Measurements from ENCODE around the gene RPS6KA5.

RPS6KA5 gene

GRCh38 chr14:90819734-90820393 is 240.6 kb downstream of the RPS6KA5 start:
- Histone ChIP-seq H3K9ac (ENCODE audit: low read length) (no peak overlapping the region), H3K27me3 (ENCODE audit: control insufficient read depth in 1 of 2, insufficient read depth in 2 of 2, low read length in 2 of 2) (no peaks in the 10 kb centered on the region), H3K4me1 (ENCODE audit: insufficient read depth, low read length) (peaks cover 6% of the 10 kb centered on the region), H3K27ac (ENCODE audit: low read depth, low read length) (no peak overlapping the region), H3K36me3 (ENCODE audit: insufficient read depth, low read length) (no peaks in the 10 kb centered on the region), H3K9me3 (ENCODE audit: low read length) (no peaks in the 10 kb centered on the region), H3K4me3 (ENCODE audit: low read depth in 1 of 2, low read length in 2 of 2) (no peak overlapping the region)

- peaks cover 16% of the 10 kb centered on the region for H3K4me1 ChIP-seq (ENCODE audit: insufficient read depth, low read length)
- no peaks in the 10 kb centered on the region for H3K9me3 ChIP-seq (ENCODE audit: low read length)
- no peak overlapping the region for H3K9ac ChIP-seq (ENCODE audit: low read length)
- no peak overlapping the region for H3K27ac ChIP-seq (ENCODE audit: low read depth, low read length)
- H3K4me3 ChIP-seq (ENCODE audit: low read depth in 1 of 2, low read length in 2 of 2), result no peak overlapping the region
- no peaks in the 10 kb centered on the region for H3K27me3 ChIP-seq (ENCODE audit: control insufficient read depth in 1 of 2, insufficient read depth in 2 of 2, low read length in 2 of 2)
- no peaks in the 10 kb centered on the region for H3K36me3 ChIP-seq (ENCODE audit: insufficient read depth, low read length)
Measured at GRCh38 chr14:90818715-90819114, 241.7 kb downstream of the RPS6KA5 start.

GRCh38 chr14:90816681-90817436 is 243.6 kb downstream of the RPS6KA5 start:
- H3K27ac ChIP-seq (ENCODE audit: low read depth, low read length), result no peak overlapping the region
- no peak overlapping the region for H3K4me3 ChIP-seq (ENCODE audit: low read depth in 1 of 2, low read length in 2 of 2)
- no peaks in the 10 kb centered on the region for H3K27me3 ChIP-seq (ENCODE audit: control insufficient read depth in 1 of 2, insufficient read depth in 2 of 2, low read length in 2 of 2)
- no peaks in the 10 kb centered on the region for H3K36me3 ChIP-seq (ENCODE audit: insufficient read depth, low read length)
- H3K4me1 ChIP-seq (ENCODE audit: insufficient read depth, low read length), result peaks cover 16% of the 10 kb centered on the region
- H3K9me3 ChIP-seq (ENCODE audit: low read length), result no peaks in the 10 kb centered on the region
- H3K9ac ChIP-seq (ENCODE audit: low read length), result no peak overlapping the region

GRCh38 chr14:90815822-90816662 is 244.4 kb downstream of the RPS6KA5 start, which contains the start of gene TTC7B:
Gene TTC7B (minus strand): TSS chr14:90816430. CDS start chr14:90816295, 135 bp downstream.
- Histone ChIP-seq H3K27me3 (ENCODE audit: control insufficient read depth in 1 of 2, insufficient read depth in 2 of 2, low read length in 2 of 2) (no peaks in the 10 kb centered on the region), H3K4me1 (ENCODE audit: insufficient read depth, low read length) (peaks cover 16% of the 10 kb centered on the region), H3K9me3 (ENCODE audit: low read length) (no peaks in the 10 kb centered on the region), H3K27ac (ENCODE audit: low read depth, low read length) (peak within 1 kb of the TSS; percentile 34), H3K36me3 (ENCODE audit: insufficient read depth, low read length) (no peaks in the 10 kb centered on the region), H3K9ac (ENCODE audit: low read length) (peak within 1 kb of the TSS; percentile 55), H3K4me3 (ENCODE audit: low read depth in 1 of 2, low read length in 2 of 2) (peak within 1 kb of the TSS; percentile 67 to 77)

DNA sequence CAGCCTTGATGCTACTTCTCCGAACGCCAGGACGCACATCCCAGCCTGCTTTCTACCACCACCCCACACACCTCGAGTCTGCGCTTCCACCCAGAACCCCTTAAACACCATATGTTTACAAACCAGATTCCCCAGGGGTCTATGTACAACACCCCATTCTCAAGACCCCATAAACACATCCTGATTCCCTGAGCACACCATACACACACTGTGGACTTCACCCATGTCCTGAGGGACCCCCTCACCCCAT is 244.9 kb downstream of the RPS6KA5 start:
- peak overlapping the region; percentile 67 to 77 for H3K4me3 ChIP-seq (ENCODE audit: low read depth in 1 of 2, low read length in 2 of 2)
- peak overlapping the region; percentile 34 for H3K27ac ChIP-seq (ENCODE audit: low read depth, low read length)
- H3K9me3 ChIP-seq (ENCODE audit: low read length), result no peaks in the 10 kb centered on the region
- H3K9ac ChIP-seq (ENCODE audit: low read length), result peak overlapping the region; percentile 55
- H3K4me1 ChIP-seq (ENCODE audit: insufficient read depth, low read length), result peaks cover 16% of the 10 kb centered on the region
- H3K36me3 ChIP-seq (ENCODE audit: insufficient read depth, low read length), result no peaks in the 10 kb centered on the region
- no peaks in the 10 kb centered on the region for H3K27me3 ChIP-seq (ENCODE audit: control insufficient read depth in 1 of 2, insufficient read depth in 2 of 2, low read length in 2 of 2)

- Histone ChIP-seq H3K4me1 (ENCODE audit: insufficient read depth, low read length) (peaks cover 16% of the 10 kb centered on the region), H3K27me3 (ENCODE audit: control insufficient read depth in 1 of 2, insufficient read depth in 2 of 2, low read length in 2 of 2) (no peaks in the 10 kb centered on the region), H3K9me3 (ENCODE audit: low read length) (no peaks in the 10 kb centered on the region), H3K4me3 (ENCODE audit: low read depth in 1 of 2, low read length in 2 of 2) (peak overlapping the region; percentile 67 to 77), H3K9ac (ENCODE audit: low read length) (peak overlapping the region; percentile 55), H3K27ac (ENCODE audit: low read depth, low read length) (no peak overlapping the region), H3K36me3 (ENCODE audit: insufficient read depth, low read length) (no peaks in the 10 kb centered on the region)
Measured at GRCh38 chr14:90814806-90815571, 245.5 kb downstream of the RPS6KA5 start.

DNA sequence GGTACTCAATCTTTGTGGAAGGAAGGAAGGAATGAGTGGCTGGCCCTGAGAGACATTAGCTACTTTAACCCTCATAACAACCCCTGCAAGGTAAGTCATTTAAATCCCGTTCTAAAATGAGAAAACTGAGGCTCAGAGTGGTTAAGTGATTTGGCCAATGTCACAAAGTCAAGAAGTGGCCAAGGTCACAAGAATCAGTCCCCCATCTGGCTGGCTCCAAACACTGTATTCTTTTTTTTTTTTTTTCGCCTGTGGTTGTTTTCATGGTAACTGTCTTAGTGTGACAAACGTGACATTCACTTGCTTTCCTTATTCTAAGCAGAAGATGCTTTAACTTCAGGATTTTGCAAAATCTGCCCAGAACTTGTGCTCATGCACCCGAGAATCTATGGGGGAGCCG is 247.0 kb downstream of the RPS6KA5 start:
- Histone ChIP-seq H3K9me3 (ENCODE audit: low read length) (no peaks in the 10 kb centered on the region), H3K36me3 (ENCODE audit: insufficient read depth, low read length) (no peaks in the 10 kb centered on the region), H3K27me3 (ENCODE audit: control insufficient read depth in 1 of 2, insufficient read depth in 2 of 2, low read length in 2 of 2) (no peaks in the 10 kb centered on the region), H3K4me3 (ENCODE audit: low read depth in 1 of 2, low read length in 2 of 2) (no peak overlapping the region), H3K4me1 (ENCODE audit: insufficient read depth, low read length) (peaks cover 19% of the 10 kb centered on the region), H3K9ac (ENCODE audit: low read length) (no peak overlapping the region), H3K27ac (ENCODE audit: low read depth, low read length) (no peak overlapping the region)

- H3K36me3 ChIP-seq (ENCODE audit: insufficient read depth, low read length), result no peaks in the 10 kb centered on the region
- H3K9ac ChIP-seq (ENCODE audit: low read length), result no peak overlapping the region
- peaks cover 32% of the 10 kb centered on the region for H3K4me1 ChIP-seq (ENCODE audit: insufficient read depth, low read length)
- H3K9me3 ChIP-seq (ENCODE audit: low read length), result no peaks in the 10 kb centered on the region
- no peak overlapping the region for H3K27ac ChIP-seq (ENCODE audit: low read depth, low read length)
- H3K27me3 ChIP-seq (ENCODE audit: control insufficient read depth in 1 of 2, insufficient read depth in 2 of 2, low read length in 2 of 2), result no peaks in the 10 kb centered on the region
- no peak overlapping the region for H3K4me3 ChIP-seq (ENCODE audit: low read depth in 1 of 2, low read length in 2 of 2)
Measured at GRCh38 chr14:90812109-90812508, 248.3 kb downstream of the RPS6KA5 start.

GRCh38 chr14:90811641-90812040 is 248.8 kb downstream of the RPS6KA5 start:
- H3K27ac ChIP-seq (ENCODE audit: low read depth, low read length), result no peak overlapping the region
- H3K27me3 ChIP-seq (ENCODE audit: control insufficient read depth in 1 of 2, insufficient read depth in 2 of 2, low read length in 2 of 2), result no peaks in the 10 kb centered on the region
- H3K9me3 ChIP-seq (ENCODE audit: low read length), result no peaks in the 10 kb centered on the region
- no peaks in the 10 kb centered on the region for H3K36me3 ChIP-seq (ENCODE audit: insufficient read depth, low read length)
- no peak overlapping the region for H3K9ac ChIP-seq (ENCODE audit: low read length)
- peaks cover 36% of the 10 kb centered on the region for H3K4me1 ChIP-seq (ENCODE audit: insufficient read depth, low read length)
- H3K4me3 ChIP-seq (ENCODE audit: low read depth in 1 of 2, low read length in 2 of 2), result no peak overlapping the region

DNA sequence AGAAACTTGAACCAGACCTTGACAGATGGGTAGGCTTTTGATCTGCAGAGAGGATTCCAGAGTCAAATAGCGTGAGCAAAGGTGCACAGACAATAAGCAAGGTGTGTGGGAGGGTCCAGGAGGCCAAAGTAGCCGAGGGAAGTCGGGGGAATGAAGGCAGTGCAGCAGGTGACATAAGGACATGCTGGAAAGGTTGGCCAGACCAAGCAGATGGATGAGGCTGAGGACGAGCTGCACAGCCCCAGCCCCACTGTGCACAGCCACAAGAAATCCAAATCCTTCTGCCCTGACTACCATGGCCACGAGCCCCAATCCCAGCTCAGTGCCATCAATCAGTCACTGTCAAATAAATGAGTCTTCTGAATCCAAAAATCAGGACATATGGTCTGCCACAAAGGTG is 249.6 kb downstream of the RPS6KA5 start:
- Histone ChIP-seq H3K36me3 (ENCODE audit: insufficient read depth, low read length) (no peaks in the 10 kb centered on the region), H3K9ac (ENCODE audit: low read length) (no peak overlapping the region), H3K4me3 (ENCODE audit: low read depth in 1 of 2, low read length in 2 of 2) (no peak overlapping the region), H3K9me3 (ENCODE audit: low read length) (no peaks in the 10 kb centered on the region), H3K4me1 (ENCODE audit: insufficient read depth, low read length) (peaks cover 36% of the 10 kb centered on the region), H3K27me3 (ENCODE audit: control insufficient read depth in 1 of 2, insufficient read depth in 2 of 2, low read length in 2 of 2) (no peaks in the 10 kb centered on the region), H3K27ac (ENCODE audit: low read depth, low read length) (no peak overlapping the region)
